SU-DHL-6 (cell line): ENCODE measurements around the gene GP9.

Experiments
- CTCF ChIP-seq: fragments of 200-600 bp; sonication (generic); IDR thresholded peaks from one replicate; pipeline ENCODE4 v1.5.1; 2017; ENCODE audit warnings: antibody characterized with exemption, mild to moderate bottlenecking, low read length, moderate library complexity; ENCODE audit not compliant: insufficient read depth, poor library complexity, severe bottlenecking
- EZH2phosphoT487 ChIP-seq: fragments of 200-600 bp; sonication (generic), shearing (Covaris generic); conservative IDR thresholded peaks from 2 replicates; pipeline ENCODE4 v1.6.1; 2018; ENCODE audit warnings: mild to moderate bottlenecking, antibody characterized with exemption, low read length, moderate library complexity, mixed read lengths

- TF ChIP-seq CTCF: no peak
- no peak for TF ChIP-seq EZH2phosphoT487
Measured at GRCh38 chr3:129025691-129026435, 34.7 kb upstream of the GP9 start.
